Lower lobe of right lung (tissue), 2 donors: Measurements from ENCODE around the gene ZNF630. TPM values are rescaled to one million over a fixed set of nuclear protein-coding genes. Genes with fewer than 3 reads are reported as not detected.
"Not testable (repeated sequence)": the region's sequence is repeated elsewhere in the genome, so short reads cannot be mapped to it uniquely, and the experiment has no call there.

Experiments used
- ATAC-seq, 2 donors: fragments of 200-7000 bp; cut with Tn5 transposase; one replicate each; pipeline ENCODE4 v1.9.1; 2020 to 2022; ENCODE audit warnings: mild to moderate bottlenecking in 2 of 2, moderate library complexity in 2 of 2
- DNase-seq: peaks from one replicate; pipeline ENCODE4 v3.0.0-alpha.2; 2020
- H3K27ac ChIP-seq: fragments of 200-600 bp; one replicate; pipeline ENCODE4 v1.8.0; 2022
- H3K27me3 ChIP-seq: fragments of 200-600 bp; one replicate; pipeline ENCODE4 v1.8.0; 2022; ENCODE audit warnings: low read depth
- H3K36me3 ChIP-seq: fragments of 200-600 bp; one replicate; pipeline ENCODE4 v1.8.0; 2022; ENCODE audit warnings: mild to moderate bottlenecking
- H3K4me1 ChIP-seq: fragments of 200-600 bp; one replicate; pipeline ENCODE4 v1.8.0; 2022
- H3K4me3 ChIP-seq: fragments of 200-600 bp; one replicate; pipeline ENCODE4 v1.8.0; 2022; ENCODE audit warnings: mild to moderate bottlenecking
- H3K9me3 ChIP-seq: fragments of 200-600 bp; one replicate; pipeline ENCODE4 v1.8.0; 2022
- intact Hi-C: fragments of 100-400 bp; cut with DNase I; formaldehyde crosslinking; loops from one replicate; pipeline ENCODE4 v1.11.0; 2022
- total RNA-seq: library from RNA; stranded (reverse); fragmentation: NEBNext Ultra II Directional; extraction: Animal tissue kit (Norgen Biotek cat#: 25700); gene quantifications from one replicate; pipeline ENCODE4 v1.2.1, GENCODE V29; 2021
- TF ChIP-seq, protein P1 (sequence below): fragments of 200-600 bp; IDR thresholded peaks from one replicate; pipeline ENCODE4 v1.8.0; 2022; ENCODE audit warnings: antibody characterized with exemption, mild to moderate bottlenecking
- donor health status: DM: no; HTN: yes; CAD: no; lungs with severe emphysema.

Gene ZNF630
- total RNA-seq, 1 donor from 2014 or later = 4.0 TPM

DNA sequence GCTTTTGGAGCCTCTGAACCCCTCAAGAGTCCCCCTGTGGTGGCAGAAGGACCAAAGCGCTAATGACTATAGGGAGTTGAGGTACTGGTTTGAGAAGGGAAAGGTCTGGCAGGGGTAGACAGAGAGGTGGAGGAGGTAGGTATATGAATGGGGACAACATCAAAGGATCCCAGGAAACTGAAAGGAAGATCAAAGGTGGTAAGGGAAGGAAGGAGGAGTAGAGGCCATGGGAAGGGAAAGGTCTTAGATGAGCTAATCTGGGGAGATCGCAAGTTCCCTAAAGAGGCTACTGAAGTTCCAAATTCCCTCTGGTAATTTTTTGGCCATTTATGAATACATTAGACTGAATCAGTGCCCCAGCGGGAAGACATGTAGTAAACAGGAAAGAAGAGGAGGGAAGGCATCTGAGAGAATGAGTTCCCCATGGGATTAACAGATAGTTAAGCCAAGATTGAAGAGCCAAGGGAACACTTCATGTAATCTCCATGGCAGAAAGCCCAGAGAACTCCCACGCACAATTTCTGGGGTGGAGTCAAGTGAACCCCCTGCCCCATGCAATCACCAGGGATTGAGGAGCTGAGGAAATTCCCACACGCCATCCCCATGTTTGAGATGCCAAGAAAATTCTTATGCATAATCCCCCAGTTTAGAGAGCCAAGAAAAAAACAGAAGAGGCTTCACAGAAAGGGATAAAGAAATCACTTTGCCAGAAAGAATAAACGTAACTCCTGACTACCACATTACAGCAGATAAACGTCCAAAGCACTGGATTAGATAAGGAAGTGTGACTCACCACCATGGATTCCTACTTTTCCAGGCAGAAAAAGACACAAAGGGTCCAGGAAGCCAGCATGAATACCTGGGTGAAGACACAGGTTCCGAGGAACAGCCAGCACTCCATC lies 25.8 kb downstream of the ZNF630 start:
- ATAC-seq (peak in 1 of 2 donors; percentile 24), DNase-seq (no peak)
- H3K27ac ChIP-seq = peak overlapping the region; percentile 6
- H3K4me3 ChIP-seq = no peak overlapping the region
- no peaks in the 10 kb centered on the region for H3K9me3 ChIP-seq
- no peaks in the 10 kb centered on the region for H3K4me1 ChIP-seq
- TF ChIP-seq, protein P1, sequence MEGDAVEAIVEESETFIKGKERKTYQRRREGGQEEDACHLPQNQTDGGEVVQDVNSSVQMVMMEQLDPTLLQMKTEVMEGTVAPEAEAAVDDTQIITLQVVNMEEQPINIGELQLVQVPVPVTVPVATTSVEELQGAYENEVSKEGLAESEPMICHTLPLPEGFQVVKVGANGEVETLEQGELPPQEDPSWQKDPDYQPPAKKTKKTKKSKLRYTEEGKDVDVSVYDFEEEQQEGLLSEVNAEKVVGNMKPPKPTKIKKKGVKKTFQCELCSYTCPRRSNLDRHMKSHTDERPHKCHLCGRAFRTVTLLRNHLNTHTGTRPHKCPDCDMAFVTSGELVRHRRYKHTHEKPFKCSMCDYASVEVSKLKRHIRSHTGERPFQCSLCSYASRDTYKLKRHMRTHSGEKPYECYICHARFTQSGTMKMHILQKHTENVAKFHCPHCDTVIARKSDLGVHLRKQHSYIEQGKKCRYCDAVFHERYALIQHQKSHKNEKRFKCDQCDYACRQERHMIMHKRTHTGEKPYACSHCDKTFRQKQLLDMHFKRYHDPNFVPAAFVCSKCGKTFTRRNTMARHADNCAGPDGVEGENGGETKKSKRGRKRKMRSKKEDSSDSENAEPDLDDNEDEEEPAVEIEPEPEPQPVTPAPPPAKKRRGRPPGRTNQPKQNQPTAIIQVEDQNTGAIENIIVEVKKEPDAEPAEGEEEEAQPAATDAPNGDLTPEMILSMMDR = no peak
- H3K36me3 ChIP-seq = no peaks in the 10 kb centered on the region
- intact Hi-C loops = no loop called here
- H3K27me3 ChIP-seq = no peaks in the 10 kb centered on the region

DNA sequence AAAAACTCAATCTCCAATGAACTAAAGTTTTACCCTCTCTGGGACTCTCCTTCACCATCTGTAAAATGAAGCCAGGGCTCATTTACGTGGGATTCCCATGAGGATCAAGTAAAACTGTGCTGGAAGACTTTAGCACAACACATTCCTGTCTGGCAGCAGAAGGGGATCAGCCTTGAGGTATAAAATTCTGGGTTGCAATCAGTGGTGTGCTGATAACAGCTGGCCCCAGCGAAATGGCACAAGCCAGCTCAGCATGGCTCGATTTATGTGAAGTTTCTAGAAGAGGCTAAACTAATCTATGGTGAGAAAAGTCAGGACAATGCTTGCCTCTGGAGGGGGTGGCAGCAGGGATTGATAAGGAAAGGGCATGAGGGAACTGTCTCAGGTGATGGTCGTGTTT lies 28.4 kb downstream of the ZNF630 start:
- H3K9me3 ChIP-seq = no peaks in the 10 kb centered on the region
- no peak for DNase-seq
- no peaks in the 10 kb centered on the region for H3K4me1 ChIP-seq
- H3K27me3 ChIP-seq = no peaks in the 10 kb centered on the region
- no peaks in the 10 kb centered on the region for H3K36me3 ChIP-seq
- no peak overlapping the region for H3K27ac ChIP-seq
- no peak overlapping the region for H3K4me3 ChIP-seq
- ATAC-seq = no peak
- intact Hi-C loops = no loop called here
- TF ChIP-seq, protein P1 = no peak

DNA sequence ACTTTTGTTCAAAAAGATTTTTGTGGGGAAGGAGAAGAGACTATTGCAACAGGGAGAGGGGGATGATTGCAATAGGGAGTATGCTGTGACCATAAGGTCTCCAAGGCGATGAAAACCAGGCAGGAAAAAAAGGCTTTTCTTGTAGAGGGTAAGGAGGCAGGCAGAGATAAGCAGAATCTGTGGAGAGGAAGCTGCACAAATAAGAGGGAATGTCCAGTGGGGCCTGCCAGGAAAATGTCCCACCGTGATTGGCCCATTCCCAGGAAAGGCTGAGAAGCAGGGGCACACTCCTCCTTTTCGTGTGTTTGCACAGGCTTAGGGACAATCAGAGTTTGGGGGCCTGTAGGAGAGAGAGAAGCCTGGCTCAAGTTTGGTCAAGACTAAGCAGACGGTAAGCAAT lies 35.5 kb downstream of the ZNF630 start:
- no peak for ATAC-seq

DNA sequence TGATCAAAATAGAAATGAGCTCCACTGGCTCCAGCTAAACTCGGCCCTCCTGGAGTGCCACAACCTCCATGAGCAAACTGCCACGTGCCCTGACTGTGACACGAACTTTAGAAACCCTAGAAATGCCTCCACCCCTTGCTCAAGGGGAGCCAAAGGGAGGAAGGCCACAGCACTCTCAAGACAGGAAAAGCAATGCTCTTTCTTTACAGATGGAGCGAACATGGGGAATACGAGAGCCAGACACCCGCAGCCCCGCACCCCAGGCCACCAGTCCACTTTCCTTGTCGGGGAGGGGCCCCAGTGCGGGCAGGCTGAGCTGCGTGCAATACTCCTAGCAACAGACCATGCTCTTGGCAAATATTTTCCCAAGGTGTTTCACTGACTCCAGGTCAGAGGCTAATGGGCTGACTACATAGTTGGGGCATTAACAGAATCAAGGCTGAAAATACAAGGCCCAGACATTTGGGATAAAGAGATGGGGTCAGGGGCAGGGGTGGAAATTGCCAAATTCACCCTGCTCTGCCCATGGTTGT lies 40.7 kb downstream of the ZNF630 start:
- H3K27ac ChIP-seq, H3K36me3 ChIP-seq, H3K4me3 ChIP-seq, intact Hi-C loops, H3K4me1 ChIP-seq, DNase-seq, ATAC-seq, H3K9me3 ChIP-seq, H3K27me3 ChIP-seq: not testable (repeated sequence)

More for the DNA sequence above, 35.5 kb downstream of the ZNF630 start:
- H3K36me3 ChIP-seq = no peaks in the 10 kb centered on the region
- H3K27ac ChIP-seq = no peak overlapping the region
- H3K4me3 ChIP-seq = no peak overlapping the region
- no peaks in the 10 kb centered on the region for H3K9me3 ChIP-seq
- no peaks in the 10 kb centered on the region for H3K27me3 ChIP-seq
- DNase-seq = no peak
- TF ChIP-seq, protein P1 = no peak
- intact Hi-C loops = no loop called here
- no peaks in the 10 kb centered on the region for H3K4me1 ChIP-seq

DNA sequence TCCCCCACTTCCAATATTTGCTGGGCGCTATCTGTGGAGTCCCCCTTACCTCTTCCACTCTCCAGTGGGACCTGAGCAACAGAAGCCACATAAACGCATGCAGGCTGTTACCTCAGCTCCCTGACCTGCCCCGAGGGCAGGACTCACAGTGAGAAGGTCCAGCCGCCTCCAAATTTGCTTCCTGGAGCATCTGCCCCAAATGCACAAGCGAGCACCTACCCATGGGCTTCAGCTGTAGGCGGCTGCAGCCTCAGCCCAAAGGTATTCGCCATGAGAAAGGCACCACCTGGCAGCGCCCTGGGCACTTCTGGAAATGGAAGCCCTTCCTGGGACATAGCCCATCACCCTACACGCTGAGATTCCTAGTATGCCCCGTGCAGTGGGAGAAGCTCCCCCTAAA lies 41.2 kb downstream of the ZNF630 start:
- DNase-seq (no peak), ATAC-seq (no peak)
- Histone ChIP-seq H3K27ac (no peak overlapping the region), H3K27me3 (no peaks in the 10 kb centered on the region), H3K4me3 (no peak overlapping the region), H3K36me3 (no peaks in the 10 kb centered on the region), H3K4me1 (no peaks in the 10 kb centered on the region), H3K9me3 (no peaks in the 10 kb centered on the region)
- TF ChIP-seq, protein P1 = no peak
- intact Hi-C loops = no loop called here

DNA sequence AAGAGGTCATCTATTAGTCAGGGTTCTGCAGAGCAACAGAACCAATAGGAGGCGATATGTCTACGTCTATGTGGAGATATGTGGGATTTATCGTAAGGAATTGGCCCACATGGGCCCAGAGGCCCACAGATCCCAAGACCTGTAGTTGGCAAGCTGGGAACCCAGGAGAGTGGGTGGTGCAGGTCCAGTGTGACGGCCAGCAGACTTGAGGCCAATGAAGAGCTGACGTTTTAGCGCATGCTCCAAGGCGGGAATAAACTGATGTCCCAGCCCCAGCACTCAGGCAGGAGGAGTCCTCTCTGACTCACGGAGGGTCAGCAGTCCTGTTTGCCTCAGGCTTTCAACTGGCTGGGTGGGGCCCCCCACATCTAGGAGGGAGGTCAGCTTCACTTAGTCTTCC lies 43.3 kb downstream of the ZNF630 start:
- ATAC-seq = no peak
- H3K9me3 ChIP-seq = no peaks in the 10 kb centered on the region
- no peaks in the 10 kb centered on the region for H3K36me3 ChIP-seq
- no peaks in the 10 kb centered on the region for H3K27me3 ChIP-seq
- intact Hi-C loops = loop anchor here (10.0 kb wide), 1 partner anchor 173 kb away; no protein-coding TSS in a partner anchor
- H3K4me1 ChIP-seq = no peaks in the 10 kb centered on the region
- H3K4me3 ChIP-seq = no peak overlapping the region
- TF ChIP-seq, protein P1 = no peak
- DNase-seq = no peak
- H3K27ac ChIP-seq = no peak overlapping the region

DNA sequence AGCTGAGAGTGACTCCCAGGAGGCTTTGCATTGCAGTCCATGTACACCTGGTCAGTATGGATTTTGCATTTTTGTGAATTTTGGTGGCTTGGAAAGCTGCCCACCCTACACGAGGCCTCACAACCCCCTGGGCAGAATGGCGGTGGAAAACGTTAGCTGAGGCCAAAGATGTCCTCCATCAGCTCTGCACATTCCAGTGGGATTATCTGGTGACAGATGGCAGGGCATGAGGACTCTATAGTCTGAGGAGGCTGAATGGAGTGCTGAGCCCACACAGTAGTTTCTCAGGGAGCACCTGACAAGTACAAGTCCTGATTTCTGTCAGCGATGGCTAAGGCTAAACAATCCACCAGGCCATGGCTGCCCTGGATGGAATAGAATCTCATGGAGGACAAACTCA lies 43.9 kb downstream of the ZNF630 start:
- intact Hi-C loops = loop anchor here (10.0 kb wide), 1 partner anchor 173 kb away; no protein-coding TSS in a partner anchor
- H3K36me3 ChIP-seq, H3K27me3 ChIP-seq, H3K9me3 ChIP-seq, ATAC-seq, H3K4me1 ChIP-seq, H3K4me3 ChIP-seq, H3K27ac ChIP-seq, DNase-seq: not testable (repeated sequence)
